HCT116 (cell line): Measurements from ENCODE around the gene KCNK4.

ENCODE experiments used
- CEBPB ChIP-seq: IDR thresholded peaks from 2 replicates; pipeline ENCODE4 v1.6.1; 2012; ENCODE audit warnings: low read depth
- EGR1 ChIP-seq: IDR thresholded peaks from 2 replicates; pipeline ENCODE4 v1.6.1; 2012; ENCODE audit warnings: low read depth
- EZH2 ChIP-seq: fragments of 200-600 bp; sonication (generic); IDR thresholded peaks from 2 replicates; pipeline ENCODE4 v1.6.1; 2017; ENCODE audit warnings: antibody characterized with exemption, mixed run types
- EZH2phosphoT487 ChIP-seq: fragments of 200-600 bp; IDR thresholded peaks from 2 replicates; pipeline ENCODE4 v1.6.1; 2018; ENCODE audit warnings: antibody characterized with exemption, borderline replicate concordance
- POLR2A ChIP-seq: IDR thresholded peaks from 2 replicates; pipeline ENCODE4 v1.7.0; 2011; ENCODE audit warnings: borderline replicate concordance; ENCODE audit not compliant: insufficient read depth, insufficient read length; ENCODE audit errors: extremely low read depth
- POLR2AphosphoS5 ChIP-seq: IDR thresholded peaks from 2 replicates; pipeline ENCODE4 v1.6.1; 2011; ENCODE audit warnings: mild to moderate bottlenecking, low read depth, low read length, moderate library complexity
- REST ChIP-seq: IDR thresholded peaks from 2 replicates; pipeline ENCODE4 v1.6.1; 2012; ENCODE audit warnings: low read depth
- ZFX ChIP-seq: fragments of 450-650 bp; IDR thresholded peaks from 2 replicates; pipeline ENCODE4 v1.6.1; 2017
- ZNF274 ChIP-seq: fragments of 200-500 bp; sonication (Bioruptor generic); IDR thresholded peaks from 2 replicates; pipeline ENCODE4 v1.6.1; 2014; ENCODE audit warnings: mild to moderate bottlenecking, low read depth, low read length, inconsistent platforms
- TF ChIP-seq, protein P1 (sequence below), 3 experiments: fragments of 200-600 bp in 1 of 3; sonication (generic) in 1 of 3; IDR thresholded peaks in 2 of 3; conservative IDR thresholded peaks in 1 of 3; 2 replicates each; pipeline ENCODE4 v1.5.1; 2012 to 2017; ENCODE audit warnings: low read depth in 2 of 3, low read length in 2 of 3, antibody characterized with exemption in 1 of 3, borderline replicate concordance in 1 of 3, control low read depth in 1 of 3, mild to moderate bottlenecking in 1 of 3, mixed read lengths in 1 of 3, mixed run types in 1 of 3, moderate library complexity in 1 of 3; ENCODE audit not compliant: insufficient read depth in 1 of 3

- TF ChIP-seq ZNF274, result no peak
- peak; percentile 66 for TF ChIP-seq POLR2A
- TF ChIP-seq, protein P1, sequence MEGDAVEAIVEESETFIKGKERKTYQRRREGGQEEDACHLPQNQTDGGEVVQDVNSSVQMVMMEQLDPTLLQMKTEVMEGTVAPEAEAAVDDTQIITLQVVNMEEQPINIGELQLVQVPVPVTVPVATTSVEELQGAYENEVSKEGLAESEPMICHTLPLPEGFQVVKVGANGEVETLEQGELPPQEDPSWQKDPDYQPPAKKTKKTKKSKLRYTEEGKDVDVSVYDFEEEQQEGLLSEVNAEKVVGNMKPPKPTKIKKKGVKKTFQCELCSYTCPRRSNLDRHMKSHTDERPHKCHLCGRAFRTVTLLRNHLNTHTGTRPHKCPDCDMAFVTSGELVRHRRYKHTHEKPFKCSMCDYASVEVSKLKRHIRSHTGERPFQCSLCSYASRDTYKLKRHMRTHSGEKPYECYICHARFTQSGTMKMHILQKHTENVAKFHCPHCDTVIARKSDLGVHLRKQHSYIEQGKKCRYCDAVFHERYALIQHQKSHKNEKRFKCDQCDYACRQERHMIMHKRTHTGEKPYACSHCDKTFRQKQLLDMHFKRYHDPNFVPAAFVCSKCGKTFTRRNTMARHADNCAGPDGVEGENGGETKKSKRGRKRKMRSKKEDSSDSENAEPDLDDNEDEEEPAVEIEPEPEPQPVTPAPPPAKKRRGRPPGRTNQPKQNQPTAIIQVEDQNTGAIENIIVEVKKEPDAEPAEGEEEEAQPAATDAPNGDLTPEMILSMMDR (IDR thresholded peaks at IDR 0.05 in 2 of 3, conservative IDR thresholded peaks at IDR 0.05 in 1 of 3; ENCODE audit: borderline replicate concordance in 1 of 3, insufficient read depth in 1 of 3, low read depth in 2 of 3, low read length in 2 of 3), result peak in 2 of 3 experiments; percentile 52 to 66; a peak in 4 of 6 replicates
- no peak for TF ChIP-seq CEBPB
- TF ChIP-seq POLR2AphosphoS5, result peak; percentile 87
- no peak for TF ChIP-seq EZH2
- TF ChIP-seq EZH2phosphoT487, result no peak
- peak; percentile 20; the same call in 1 of the 2 replicates for TF ChIP-seq ZFX
- no peak for TF ChIP-seq REST
- no peak for TF ChIP-seq EGR1
Observed at GRCh38 chr11:64251016-64251752, 39.9 kb upstream of the KCNK4 start, which contains the start of gene PLCB3.
